ENCODE data around the gene PRKCSH. TPM values are rescaled to one million over a fixed set of nuclear protein-coding genes. Genes with fewer than 3 reads are reported as not detected.
"Not testable (repeated sequence)": the region's sequence is repeated elsewhere in the genome, so short reads cannot be mapped to it uniquely, and the experiment has no call there.

Gene PRKCSH
- total RNA-seq, 1 experiment from 2014 or later: 122 TPM

DNA sequence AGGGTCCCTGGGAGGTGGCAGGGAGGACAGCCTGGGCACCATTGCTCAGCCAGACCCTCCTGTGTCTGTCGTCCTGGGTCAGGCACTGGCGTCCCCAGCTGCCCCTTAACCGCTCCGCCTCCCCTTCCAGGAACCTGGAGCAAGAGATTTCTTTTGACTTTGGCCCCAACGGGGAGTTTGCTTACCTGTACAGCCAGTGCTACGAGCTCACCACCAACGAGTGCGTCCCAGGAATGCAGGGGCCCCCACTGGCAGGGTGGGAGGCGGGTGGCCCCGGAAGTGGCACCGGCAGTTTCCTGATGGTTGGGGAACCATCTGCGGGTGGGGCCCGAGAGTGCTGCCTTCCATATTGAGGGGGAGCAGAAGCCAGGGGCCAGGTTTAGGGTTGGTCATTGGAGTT, 13.0 kb downstream of the PRKCSH start:
- DNase-seq (ENCODE audit: extremely low read depth, low read depth): no peak

DNA sequence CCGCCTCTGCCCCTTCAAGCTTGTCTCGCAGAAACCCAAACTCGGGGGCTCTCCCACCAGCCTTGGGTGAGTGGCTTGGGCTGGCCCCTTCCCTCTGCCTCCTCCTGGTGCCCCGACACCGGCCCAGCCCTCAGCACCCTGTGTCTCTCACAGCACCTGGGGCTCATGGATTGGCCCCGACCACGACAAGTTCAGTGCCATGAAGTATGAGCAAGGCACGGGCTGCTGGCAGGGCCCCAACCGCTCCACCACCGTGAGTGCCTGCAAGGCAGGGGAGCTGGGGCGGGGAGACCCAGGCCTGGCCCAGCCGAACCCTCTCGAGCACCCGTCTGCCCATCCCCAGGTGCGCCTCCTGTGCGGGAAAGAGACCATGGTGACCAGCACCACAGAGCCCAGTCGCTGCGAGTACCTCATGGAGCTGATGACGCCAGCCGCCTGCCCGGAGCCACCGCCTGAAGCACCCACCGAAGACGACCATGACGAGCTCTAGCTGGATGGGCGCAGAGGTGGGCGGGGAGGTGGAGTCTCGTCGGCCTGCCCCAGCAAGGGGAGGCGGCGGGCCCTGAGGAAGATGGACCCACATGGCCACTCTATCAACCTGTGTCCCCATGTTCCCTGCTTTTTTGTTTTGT, 13.6 kb downstream of the PRKCSH start:
- DNase-seq (ENCODE audit: extremely low read depth, low read depth): no peak

- no peak for DNase-seq (ENCODE audit: extremely low read depth, low read depth)
These were observed 15.3 kb downstream of the PRKCSH start for GRCh38 chr19:11450570-11451326.

- no peak for DNase-seq (ENCODE audit: extremely low read depth, low read depth)
These were observed 16.0 kb downstream of the PRKCSH start for GRCh38 chr19:11451327-11451870.

GRCh38 chr19:11451871-11452619, 16.6 kb downstream of the PRKCSH start:
- DNase-seq (ENCODE audit: extremely low read depth, low read depth): no peak

- no peak for DNase-seq (ENCODE audit: extremely low read depth, low read depth)
These were observed 17.3 kb downstream of the PRKCSH start for GRCh38 chr19:11452620-11453310.

GRCh38 chr19:11453468-11454341, 18.3 kb downstream of the PRKCSH start:
- DNase-seq (ENCODE audit: extremely low read depth, low read depth): no peak

DNA sequence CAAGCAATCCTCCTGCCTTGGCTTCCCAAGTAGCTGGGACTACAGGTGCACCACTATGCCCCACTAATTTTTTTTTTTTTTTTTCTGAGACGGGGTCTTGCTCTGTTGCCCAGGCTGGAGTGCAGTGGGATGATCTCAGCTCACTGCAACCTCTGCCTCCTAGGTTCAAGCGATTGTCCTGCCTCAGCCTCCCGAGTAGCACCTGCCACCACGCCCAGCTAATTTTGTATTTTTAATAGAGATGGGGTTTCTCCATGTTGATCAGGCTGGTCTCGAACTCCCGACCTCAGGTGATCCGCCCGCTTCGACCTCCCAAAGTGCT, 19.8 kb downstream of the PRKCSH start:
- not testable (repeated sequence) for DNase-seq (ENCODE audit: extremely low read depth, low read depth)

DNA sequence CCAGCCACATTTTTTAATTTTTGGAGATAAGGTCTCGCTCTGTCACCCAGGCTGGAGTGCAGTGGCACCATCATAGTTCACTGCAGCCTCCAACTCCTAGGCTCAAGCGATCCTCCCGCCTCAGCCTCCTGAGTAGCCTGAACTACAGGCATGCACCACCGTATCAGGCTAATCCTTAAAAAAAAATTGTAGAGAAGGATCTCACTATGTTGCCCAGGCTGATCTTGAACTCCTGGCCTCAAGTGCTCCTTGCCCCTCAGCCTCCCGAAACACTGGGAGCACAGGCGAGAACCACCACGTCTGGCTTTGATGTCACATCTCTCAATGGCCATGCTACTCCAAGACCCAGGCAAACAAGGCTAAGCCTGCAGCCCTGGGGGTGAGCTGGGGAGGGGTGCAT, 21.2 kb downstream of the PRKCSH start:
- DNase-seq (ENCODE audit: extremely low read depth, low read depth): no peak

GRCh38 chr19:11457115-11457514, 21.7 kb downstream of the PRKCSH start:
- DNase-seq (ENCODE audit: extremely low read depth, low read depth): no peak

DNA sequence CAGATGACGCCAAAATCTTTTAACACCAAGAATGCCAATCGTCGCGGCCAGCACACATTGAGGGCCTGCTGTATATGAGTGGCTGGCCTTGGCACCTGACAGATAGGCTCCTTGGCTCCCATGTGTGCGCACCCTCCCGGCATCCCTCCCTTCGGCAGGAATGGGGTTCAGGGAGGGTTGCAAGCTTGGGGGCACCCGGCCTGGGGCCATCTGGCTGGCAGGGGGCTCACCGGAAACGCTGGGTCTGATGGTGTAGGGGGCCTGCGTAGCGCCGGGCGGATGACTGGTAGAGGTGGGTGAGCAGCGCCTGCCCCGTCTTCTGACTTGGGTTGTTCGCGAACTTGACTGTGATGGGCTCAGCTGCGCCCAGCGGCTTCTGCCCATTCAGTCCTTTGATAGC, 22.4 kb downstream of the PRKCSH start:
- DNase-seq (ENCODE audit: extremely low read depth, low read depth): no peak

DNA sequence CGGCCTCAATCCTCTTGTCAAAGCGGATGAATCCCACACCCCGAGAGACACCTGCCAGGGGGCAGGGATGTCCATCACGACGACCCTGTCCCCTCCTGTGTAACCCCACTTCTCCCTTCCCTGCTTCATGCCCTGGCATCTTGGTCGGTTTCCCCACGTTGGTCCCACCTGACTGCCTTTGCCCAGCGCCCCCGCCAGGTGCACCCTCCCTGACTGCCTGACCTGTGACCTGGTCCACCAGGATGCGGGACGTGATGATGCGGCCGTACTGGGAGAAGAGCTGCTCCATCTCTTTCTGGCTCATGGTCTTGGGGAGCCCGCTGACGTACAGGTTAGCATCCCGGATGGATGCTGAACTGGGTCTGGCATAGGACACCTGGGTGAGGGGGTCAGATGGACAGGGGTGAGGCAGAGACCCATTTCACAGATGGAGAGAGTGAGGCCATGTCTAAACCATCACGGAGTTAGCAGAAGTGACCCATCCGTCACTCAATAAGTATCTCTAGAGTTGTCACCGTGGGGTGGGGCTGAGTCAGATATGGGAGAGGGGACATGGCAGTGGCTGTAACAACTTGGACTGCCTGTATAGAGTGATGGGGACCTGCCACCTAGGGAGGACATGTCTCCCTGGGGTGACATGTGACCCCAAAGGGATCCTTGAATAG, 22.9 kb downstream of the PRKCSH start:
- DNase-seq (ENCODE audit: extremely low read depth, low read depth): no peak

GRCh38 chr19:11458912-11459311, 23.5 kb downstream of the PRKCSH start:
- not testable (repeated sequence) for DNase-seq (ENCODE audit: extremely low read depth, low read depth)

- no peak for DNase-seq (ENCODE audit: extremely low read depth, low read depth)
These were observed 24.8 kb downstream of the PRKCSH start for GRCh38 chr19:11460207-11460606.

DNA sequence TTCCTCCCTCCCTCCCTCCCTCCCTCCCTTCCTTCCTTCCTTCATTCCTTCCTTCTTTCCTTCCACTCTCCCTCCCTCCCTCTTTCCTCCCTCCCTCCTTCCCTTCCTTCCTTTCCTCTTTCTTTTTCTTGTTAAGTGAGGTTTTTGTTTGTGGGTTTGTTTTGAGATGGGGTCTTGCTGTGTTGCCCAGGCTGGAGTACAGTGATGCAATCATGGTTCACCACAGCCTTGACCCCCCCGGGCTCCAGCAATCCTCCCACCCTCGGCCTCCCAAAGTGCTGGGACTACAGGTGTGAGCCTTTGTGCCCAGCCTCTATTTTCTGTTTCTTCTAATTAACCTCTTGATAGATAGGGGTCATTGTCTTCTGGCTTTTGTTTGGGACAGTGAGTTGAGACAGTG, 26.0 kb downstream of the PRKCSH start:
- no peak for DNase-seq (ENCODE audit: extremely low read depth, low read depth)

- no peak for DNase-seq (ENCODE audit: extremely low read depth, low read depth)
These were observed 28.0 kb downstream of the PRKCSH start for GRCh38 chr19:11463391-11463790.

DNA sequence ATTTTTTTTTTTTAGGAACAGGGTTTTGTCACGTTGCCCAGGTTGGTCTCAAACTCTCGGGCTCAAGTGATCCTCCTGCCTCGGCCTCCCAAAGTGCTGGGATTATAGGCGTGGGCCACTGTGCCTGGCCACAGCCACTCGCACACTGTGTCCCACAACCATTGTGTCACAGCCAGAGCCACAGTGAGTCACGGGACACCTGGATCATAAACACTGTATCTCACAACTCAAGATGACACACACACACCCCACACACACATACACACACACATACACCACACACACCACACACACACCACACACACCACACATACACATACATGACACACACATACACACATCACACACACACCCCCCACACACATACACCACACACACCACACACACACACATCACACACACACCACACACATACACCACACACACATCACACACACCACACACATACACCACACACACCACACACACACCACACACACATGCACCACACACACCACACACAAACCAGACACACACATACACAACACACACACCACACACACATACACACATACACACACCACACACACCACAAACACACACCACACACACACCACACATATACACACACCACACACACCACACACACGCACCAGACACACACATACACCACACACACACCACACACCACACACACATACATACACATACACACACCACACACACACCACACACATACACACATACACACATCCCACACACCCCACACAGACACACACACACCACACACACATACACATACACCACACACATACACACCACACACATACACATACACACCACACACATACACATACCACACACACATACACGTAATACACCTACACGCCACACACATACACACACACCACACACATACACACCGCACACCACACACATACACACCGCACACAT, 29.2 kb downstream of the PRKCSH start:
- DNase-seq (ENCODE audit: extremely low read depth, low read depth): no peak

- DNase-seq (ENCODE audit: extremely low read depth, low read depth): no peak
These were observed 30.2 kb downstream of the PRKCSH start for GRCh38 chr19:11465600-11465999.

Data from NCI-H460 (cell line).